Osteocyte (in vitro differentiated cells): Measurements from ENCODE around the gene PEPD. TPM values are rescaled to one million over a fixed set of nuclear protein-coding genes. Genes with fewer than 3 reads are reported as not detected.

Experiments used
- DNase-seq: peaks from one replicate; pipeline ENCODE4 v3.0.0; 2021; ENCODE audit warnings: mixed read lengths; ENCODE audit not compliant: unreplicated experiment; ENCODE audit errors: extremely low spot score
- H3K27ac Mint-ChIP-seq: one replicate; pipeline ENCODE4 v1.8.0; 2021; ENCODE audit warnings: mild to moderate bottlenecking, mixed read lengths; ENCODE audit not compliant: unreplicated experiment
- H3K27me3 Mint-ChIP-seq: one replicate; pipeline ENCODE4 v1.8.0; 2021; ENCODE audit warnings: mixed read lengths; ENCODE audit not compliant: unreplicated experiment
- H3K36me3 Mint-ChIP-seq: one replicate; pipeline ENCODE4 v1.8.0; 2021; ENCODE audit warnings: mixed read lengths; ENCODE audit not compliant: unreplicated experiment
- H3K4me1 Mint-ChIP-seq: one replicate; pipeline ENCODE4 v1.8.0; 2021; ENCODE audit warnings: mixed read lengths; ENCODE audit not compliant: unreplicated experiment
- H3K4me3 Mint-ChIP-seq: one replicate; pipeline ENCODE4 v1.8.0; 2021; ENCODE audit warnings: mild to moderate bottlenecking, moderate library complexity, mixed read lengths; ENCODE audit not compliant: unreplicated experiment
- H3K9me3 Mint-ChIP-seq: one replicate; pipeline ENCODE4 v1.8.0; 2021; ENCODE audit warnings: mixed read lengths; ENCODE audit not compliant: unreplicated experiment
- total RNA-seq: library from RNA; stranded (reverse); gene quantifications from 2 replicates; pipeline ENCODE4 v1.2.1, GENCODE V29; 2021
- TF ChIP-seq, protein P1 (sequence below): fragments of 200-600 bp; sonication (generic); IDR thresholded peaks from 2 replicates; pipeline ENCODE4 v1.5.0; 2021; ENCODE audit warnings: antibody characterized with exemption, mild to moderate bottlenecking, moderate library complexity

Gene PEPD
- total RNA-seq, 1 donor from 2014 or later = 106 TPM

DNA sequence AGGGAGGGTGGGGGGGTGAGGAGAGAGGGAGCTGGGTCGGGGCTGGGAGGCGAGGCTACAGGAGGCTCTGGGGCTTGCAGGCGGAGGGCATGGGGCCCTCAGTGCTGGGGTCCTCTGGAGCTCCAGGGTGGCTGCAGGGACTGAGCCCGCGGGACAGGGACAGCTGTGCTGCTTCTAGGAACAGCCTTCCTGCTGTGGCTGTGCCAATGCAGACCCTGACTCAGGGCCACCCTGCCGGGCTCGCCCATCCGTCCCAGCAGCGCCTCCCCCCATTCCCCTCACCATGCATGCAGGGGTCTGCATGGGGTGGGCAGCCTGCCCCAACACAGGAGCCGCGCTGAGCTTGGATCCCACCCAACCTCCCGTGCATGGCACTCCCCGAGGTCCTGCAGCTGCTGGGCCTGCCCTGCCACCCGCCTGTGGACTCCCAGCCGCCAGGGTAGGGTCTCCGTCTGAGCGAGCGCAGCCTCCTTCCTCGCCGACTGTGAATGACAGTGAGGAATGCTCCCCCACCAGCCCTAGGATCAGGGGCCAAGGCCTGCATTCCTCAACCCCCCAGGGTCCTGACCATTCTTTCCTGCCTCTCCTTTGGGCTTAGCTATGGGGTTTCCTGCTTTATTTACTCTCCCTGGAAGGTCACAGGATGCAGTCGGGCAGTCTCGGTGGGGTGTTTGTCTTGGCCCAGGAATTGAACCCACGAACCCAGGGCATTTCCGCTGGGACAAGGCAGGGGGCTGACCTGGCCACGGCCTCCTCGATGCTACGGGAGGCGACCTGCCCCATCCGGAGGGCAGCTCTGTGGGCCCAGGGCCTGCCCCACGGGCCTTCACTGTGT is 124.7 kb downstream of the PEPD start:
- H3K27ac Mint-ChIP-seq = peak overlapping the region; percentile 54
- no peak for DNase-seq
- no peaks in the 10 kb centered on the region for H3K27me3 Mint-ChIP-seq

GRCh38 chr19:33395561-33396550 is 125.7 kb downstream of the PEPD start:
- no peaks in the 10 kb centered on the region for H3K27me3 Mint-ChIP-seq
- peaks cover 4% of the 10 kb centered on the region for H3K36me3 Mint-ChIP-seq
- peaks cover 49% of the 10 kb centered on the region for H3K4me1 Mint-ChIP-seq
- no peak for DNase-seq
- peak overlapping the region; percentile 41 for H3K27ac Mint-ChIP-seq
- H3K4me3 Mint-ChIP-seq = no peak overlapping the region
- no peaks in the 10 kb centered on the region for H3K9me3 Mint-ChIP-seq
- TF ChIP-seq, protein P1, sequence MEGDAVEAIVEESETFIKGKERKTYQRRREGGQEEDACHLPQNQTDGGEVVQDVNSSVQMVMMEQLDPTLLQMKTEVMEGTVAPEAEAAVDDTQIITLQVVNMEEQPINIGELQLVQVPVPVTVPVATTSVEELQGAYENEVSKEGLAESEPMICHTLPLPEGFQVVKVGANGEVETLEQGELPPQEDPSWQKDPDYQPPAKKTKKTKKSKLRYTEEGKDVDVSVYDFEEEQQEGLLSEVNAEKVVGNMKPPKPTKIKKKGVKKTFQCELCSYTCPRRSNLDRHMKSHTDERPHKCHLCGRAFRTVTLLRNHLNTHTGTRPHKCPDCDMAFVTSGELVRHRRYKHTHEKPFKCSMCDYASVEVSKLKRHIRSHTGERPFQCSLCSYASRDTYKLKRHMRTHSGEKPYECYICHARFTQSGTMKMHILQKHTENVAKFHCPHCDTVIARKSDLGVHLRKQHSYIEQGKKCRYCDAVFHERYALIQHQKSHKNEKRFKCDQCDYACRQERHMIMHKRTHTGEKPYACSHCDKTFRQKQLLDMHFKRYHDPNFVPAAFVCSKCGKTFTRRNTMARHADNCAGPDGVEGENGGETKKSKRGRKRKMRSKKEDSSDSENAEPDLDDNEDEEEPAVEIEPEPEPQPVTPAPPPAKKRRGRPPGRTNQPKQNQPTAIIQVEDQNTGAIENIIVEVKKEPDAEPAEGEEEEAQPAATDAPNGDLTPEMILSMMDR = no peak

More for the DNA sequence above, 124.7 kb downstream of the PEPD start:
- Mint-ChIP-seq H3K36me3 (peaks cover 4% of the 10 kb centered on the region), H3K9me3 (no peaks in the 10 kb centered on the region), H3K4me1 (peaks cover 45% of the 10 kb centered on the region), H3K4me3 (no peak overlapping the region)
- TF ChIP-seq, protein P1 = no peak

DNA sequence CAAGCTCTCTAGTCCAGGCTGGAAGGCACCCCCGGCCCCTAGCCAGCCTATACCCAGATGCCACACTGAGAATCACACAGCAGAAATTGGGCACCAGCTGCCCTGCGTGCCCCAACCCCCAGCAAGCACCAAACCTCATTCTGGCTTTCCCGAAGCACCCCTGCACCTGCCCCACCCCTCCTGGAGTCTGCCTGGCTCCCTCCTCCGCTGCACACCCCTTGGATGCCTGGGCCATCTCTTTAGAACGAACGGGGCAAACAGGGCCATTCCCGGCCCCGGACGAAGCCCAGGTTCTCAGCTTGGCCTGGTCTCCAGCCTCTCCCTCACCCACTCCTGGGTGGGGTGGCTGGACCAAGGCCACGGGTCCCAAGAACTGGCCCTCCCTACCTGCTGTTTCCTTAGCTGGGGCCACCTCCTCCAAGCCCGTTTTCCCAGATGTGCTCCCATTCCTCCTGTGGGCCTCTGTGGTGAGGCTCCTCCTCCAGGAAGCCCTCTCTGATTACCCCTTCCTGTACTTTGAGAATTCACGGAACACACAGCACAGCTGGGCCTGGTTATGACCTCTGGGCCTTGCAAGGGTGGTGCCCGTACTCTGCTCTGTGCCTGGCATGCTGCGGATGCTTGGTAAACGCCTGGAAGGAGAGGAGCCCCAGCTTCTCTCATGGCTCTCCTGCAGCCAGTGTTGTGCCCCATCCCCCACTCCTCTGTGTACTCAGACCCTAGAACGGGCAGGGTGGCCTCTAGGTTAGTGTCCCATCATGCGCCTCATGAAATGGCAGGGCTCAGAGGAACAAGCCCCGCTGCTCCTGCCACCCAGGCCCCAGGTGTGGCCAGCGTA is 126.6 kb downstream of the PEPD start:
- Mint-ChIP-seq H3K4me3 (no peak overlapping the region), H3K4me1 (peaks cover 53% of the 10 kb centered on the region), H3K27ac (no peak overlapping the region), H3K36me3 (peaks cover 4% of the 10 kb centered on the region), H3K27me3 (no peaks in the 10 kb centered on the region), H3K9me3 (no peaks in the 10 kb centered on the region)
- TF ChIP-seq, protein P1 = no peak
- DNase-seq = no peak

GRCh38 chr19:33394006-33394722 is 127.4 kb downstream of the PEPD start:
- Mint-ChIP-seq H3K36me3 (no peaks in the 10 kb centered on the region), H3K4me1 (peaks cover 53% of the 10 kb centered on the region), H3K27ac (no peak overlapping the region), H3K9me3 (no peaks in the 10 kb centered on the region), H3K27me3 (no peaks in the 10 kb centered on the region), H3K4me3 (no peak overlapping the region)
- TF ChIP-seq, protein P1 = no peak
- no peak for DNase-seq
